ENCODE results near the gene MICU1. TPM values are rescaled to one million over a fixed set of nuclear protein-coding genes. Genes with fewer than 3 reads are reported as not detected.

The MICU1 gene
- polyA plus RNA-seq, 1 experiment = 61.7 TPM

GRCh38 chr10:72567421-72567820 lies 58.5 kb downstream of the MICU1 start:
- TF ChIP-seq CTCF (IDR thresholded peaks at IDR 0.05; ENCODE audit: low read depth, low read length) = no peak
- CTCF ChIA-PET = interaction anchor here (1.6 kb wide), 1 partner anchor 10 kb away, joined by 5 read pairs; no protein-coding TSS in a partner anchor
- H3K9me3 ChIP-seq (ENCODE audit: control insufficient read depth, insufficient read depth, low read length) = no peaks in the 10 kb centered on the region
- H3K27ac ChIP-seq (ENCODE audit: low read depth, low read length) = no peak overlapping the region
- H3K4me3 ChIP-seq (ENCODE audit: low read depth, low read length) = no peak overlapping the region
- POLR2A ChIA-PET = no interaction called here
- no peak for DNase-seq (ENCODE audit: low read depth, low spot score)
- H3K27me3 ChIP-seq (ENCODE audit: control insufficient read depth, insufficient read depth, low read length) = no peaks in the 10 kb centered on the region

- peak; percentile 29 for DNase-seq (ENCODE audit: low read depth, low spot score)
These were observed 61.3 kb downstream of the MICU1 start for GRCh38 chr10:72564596-72564995.

GRCh38 chr10:72563327-72563932 lies 62.4 kb downstream of the MICU1 start:
- H3K27me3 ChIP-seq (ENCODE audit: control insufficient read depth, insufficient read depth, low read length) = no peaks in the 10 kb centered on the region
- ChIA-PET CTCF (no interaction called here), POLR2A (interaction anchor here (0.6 kb wide), 1 partner anchor 533 kb away, joined by 4 read pairs; no protein-coding TSS in a partner anchor)
- no peak overlapping the region for H3K4me3 ChIP-seq (ENCODE audit: low read depth, low read length)
- H3K27ac ChIP-seq (ENCODE audit: low read depth, low read length) = no peak overlapping the region
- no peaks in the 10 kb centered on the region for H3K9me3 ChIP-seq (ENCODE audit: control insufficient read depth, insufficient read depth, low read length)
- no peak for TF ChIP-seq CTCF (IDR thresholded peaks at IDR 0.05; ENCODE audit: low read depth, low read length)
- no peak for DNase-seq (ENCODE audit: low read depth, low spot score)

More at GRCh38 chr10:72564596-72564995, 61.3 kb downstream of the MICU1 start:
- TF ChIP-seq CTCF (IDR thresholded peaks at IDR 0.05; ENCODE audit: low read depth, low read length) = no peak
- CTCF ChIA-PET = no interaction called here
- no peak overlapping the region for H3K27ac ChIP-seq (ENCODE audit: low read depth, low read length)
- H3K4me3 ChIP-seq (ENCODE audit: low read depth, low read length) = no peak overlapping the region
- no peaks in the 10 kb centered on the region for H3K9me3 ChIP-seq (ENCODE audit: control insufficient read depth, insufficient read depth, low read length)
- POLR2A ChIA-PET = interaction anchor here (0.9 kb wide), 1 partner anchor 12 kb away, joined by 8 read pairs; no protein-coding TSS in a partner anchor
- H3K27me3 ChIP-seq (ENCODE audit: control insufficient read depth, insufficient read depth, low read length) = no peaks in the 10 kb centered on the region

GRCh38 chr10:72561745-72562166 lies 64.1 kb downstream of the MICU1 start:
- ChIA-PET POLR2A (no interaction called here), CTCF (interaction anchor here (0.6 kb wide), 1 partner anchor 272 kb away, joined by 4 read pairs; no protein-coding TSS in a partner anchor)
- Histone ChIP-seq H3K4me3 (ENCODE audit: low read depth, low read length) (no peak overlapping the region), H3K9me3 (ENCODE audit: control insufficient read depth, insufficient read depth, low read length) (no peaks in the 10 kb centered on the region), H3K27me3 (ENCODE audit: control insufficient read depth, insufficient read depth, low read length) (no peaks in the 10 kb centered on the region), H3K27ac (ENCODE audit: low read depth, low read length) (no peak overlapping the region)
- DNase-seq (ENCODE audit: low read depth, low spot score) = no peak
- TF ChIP-seq CTCF (IDR thresholded peaks at IDR 0.05; ENCODE audit: low read depth, low read length) = no peak

- Histone ChIP-seq H3K4me3 (ENCODE audit: low read depth, low read length) (no peak overlapping the region), H3K27ac (ENCODE audit: low read depth, low read length) (no peak overlapping the region), H3K27me3 (ENCODE audit: control insufficient read depth, insufficient read depth, low read length) (no peaks in the 10 kb centered on the region), H3K9me3 (ENCODE audit: control insufficient read depth, insufficient read depth, low read length) (no peaks in the 10 kb centered on the region)
- peak; percentile 10 for DNase-seq (ENCODE audit: low read depth, low spot score)
- ChIA-PET POLR2A (no interaction called here), CTCF (interaction anchor here (1.8 kb wide), 1 partner anchor 10 kb away, joined by 5 read pairs; no protein-coding TSS in a partner anchor)
- TF ChIP-seq CTCF (IDR thresholded peaks at IDR 0.05; ENCODE audit: low read depth, low read length) = no peak
These were observed 68.5 kb downstream of the MICU1 start for GRCh38 chr10:72557362-72557761.
